GM13976 (cell line): ENCODE results near the gene SLC27A3.

ENCODE experiments used
- DNase-seq: peaks from one replicate; pipeline ENCODE4 v3.0.0; 2012; ENCODE audit warnings: low spot score
- CTCF ChIP-seq: IDR thresholded peaks from 2 replicates; pipeline ENCODE4 v1.5.1; 2012; ENCODE audit warnings: borderline replicate concordance, mild to moderate bottlenecking; ENCODE audit not compliant: insufficient read depth; ENCODE audit errors: extremely low read depth, missing control alignments, control extremely low read depth
- in situ Hi-C: fragments of 300-500 bp; cut with MboI; formaldehyde crosslinking; loops from one replicate; pipeline ENCODE4 v1.12.0; 2022; ENCODE audit warnings: low sequenced_read_pairs, mixed read lengths, inconsistent platforms; ENCODE audit not compliant: unreplicated experiment

Gene SLC27A3

GRCh38 chr1:153798468-153798780 lies 23.2 kb downstream of the SLC27A3 start:
- no peak for TF ChIP-seq CTCF
- in situ Hi-C loops: loop anchor here (10.0 kb wide), 1 partner anchor 186 kb away; the partner anchor contains the start of gene RAB13
- DNase-seq: no peak

GRCh38 chr1:153799016-153799415 lies 23.8 kb downstream of the SLC27A3 start:
- TF ChIP-seq CTCF: no peak
- in situ Hi-C loops: loop anchor here (10.0 kb wide), 1 partner anchor 186 kb away; the partner anchor contains the start of gene RAB13
- no peak for DNase-seq

GRCh38 chr1:153799566-153800465 lies 24.6 kb downstream of the SLC27A3 start:
- TF ChIP-seq CTCF: no peak
- in situ Hi-C loops: loop anchor here (10.0 kb wide), 1 partner anchor 185 kb away; the partner anchor contains the start of gene RAB13
- no peak for DNase-seq

- TF ChIP-seq CTCF: no peak
- in situ Hi-C loops: no loop called here
- DNase-seq: no peak
These were observed 25.3 kb downstream of the SLC27A3 start for GRCh38 chr1:153800516-153800915.

GRCh38 chr1:153801028-153801625 lies 25.9 kb downstream of the SLC27A3 start:
- no peak for DNase-seq
- in situ Hi-C loops: no loop called here
- no peak for TF ChIP-seq CTCF

- TF ChIP-seq CTCF: no peak
- no peak for DNase-seq
- in situ Hi-C loops: no loop called here
These were observed 26.8 kb downstream of the SLC27A3 start for GRCh38 chr1:153801786-153802697.
